IMR-90 (cell line): Measurements from ENCODE around the gene APP. TPM values are rescaled to one million over a fixed set of nuclear protein-coding genes. Genes with fewer than 3 reads are reported as not detected.
A peak's percentile ranks its signal among the peaks of the same experiment; 100 is the strongest.

ENCODE experiments used
- ATAC-seq: fragments of 200-7000 bp; cut with Tn5 transposase; 2 replicates; pipeline ENCODE4 v1.9.1; 2020; ENCODE audit warnings: low read depth, mild to moderate bottlenecking, moderate library complexity
- BruUV-seq: library from RNA; stranded (reverse); fragments of 400-500 nt; replicated peaks from 2 replicates; lab custom pipeline; 2021; lab: Mats Ljungman, UMichigan
- CTCF ChIA-PET: fragments of 300-600 bp; formaldehyde crosslinking; extraction: SDS; loops from one replicate; lab custom pipeline; 2021; ENCODE audit warnings: antibody characterized with exemption; lab: Yijun Ruan, JAX
- POLR2A ChIA-PET: fragments of 300-600 bp; sonication (Branson Sonifier 250); formaldehyde crosslinking; loops from one replicate; lab custom pipeline; 2022; ENCODE audit warnings: antibody characterized with exemption; ENCODE audit not compliant: unreplicated experiment; lab: Charles Lee
- DNase-seq: peaks from one replicate; pipeline ENCODE4 v3.0.0; 2013
- H2AFZ ChIP-seq: replicated peaks from 2 replicates; pipeline ENCODE3; 2013; ENCODE audit warnings: low read length, mild to moderate bottlenecking; ENCODE audit not compliant: poor library complexity
- H2AK5ac ChIP-seq: 2 replicates; pipeline ENCODE4 v1.6.1; 2013; ENCODE audit warnings: low read depth, low read length, inconsistent platforms
- H2AK9ac ChIP-seq: replicated peaks from 2 replicates; pipeline ENCODE3; 2013; ENCODE audit warnings: mild to moderate bottlenecking, low read depth, low read length, moderate library complexity; ENCODE audit not compliant: poor library complexity
- H2BK120ac ChIP-seq: 2 replicates; pipeline ENCODE4 v1.6.1; 2013; ENCODE audit warnings: low read depth, low read length, inconsistent platforms
- H2BK15ac ChIP-seq: 3 replicates; pipeline ENCODE4 v1.6.1; 2013; ENCODE audit warnings: low read depth, low read length, inconsistent platforms
- H2BK20ac ChIP-seq: 2 replicates; pipeline ENCODE4 v1.6.1; 2013; ENCODE audit warnings: low read depth, mild to moderate bottlenecking, inconsistent platforms, low read length, moderate library complexity
- H2BK5ac ChIP-seq: 2 replicates; pipeline ENCODE4 v1.6.1; 2013; ENCODE audit warnings: mild to moderate bottlenecking, low read depth, low read length, inconsistent platforms; ENCODE audit not compliant: poor library complexity, severe bottlenecking
- H3K14ac ChIP-seq: replicated peaks from 2 replicates; pipeline ENCODE4 v1.6.1; 2013; ENCODE audit warnings: low read depth, low read length, inconsistent platforms
- H3K18ac ChIP-seq: 2 replicates; pipeline ENCODE4 v1.6.1; 2013; ENCODE audit warnings: low read depth, low read length, control low read depth
- H3K23ac ChIP-seq: 2 replicates; pipeline ENCODE4 v1.6.1; 2013; ENCODE audit warnings: low read depth, low read length, inconsistent platforms
- H3K27ac ChIP-seq: 2 replicates; pipeline ENCODE4 v1.5.1; 2013; ENCODE audit warnings: mild to moderate bottlenecking, control low read depth, low read length; ENCODE audit not compliant: insufficient read depth
- H3K27me3 ChIP-seq: 2 replicates; pipeline ENCODE4 v1.6.1; 2013; ENCODE audit warnings: low read length; ENCODE audit not compliant: control insufficient read depth, insufficient read depth
- H3K36me3 ChIP-seq: 2 replicates; pipeline ENCODE4 v1.6.1; 2013; ENCODE audit warnings: low read length, mixed read lengths; ENCODE audit not compliant: control insufficient read depth, insufficient read depth
- H3K4ac ChIP-seq: 2 replicates; pipeline ENCODE4 v1.6.1; 2013; ENCODE audit warnings: low read depth, low read length, inconsistent platforms
- H3K4me1 ChIP-seq: 2 replicates; pipeline ENCODE4 v1.6.1; 2013; ENCODE audit warnings: low read length, mixed read lengths; ENCODE audit not compliant: control insufficient read depth, insufficient read depth
- H3K4me2 ChIP-seq: 2 replicates; pipeline ENCODE4 v1.6.1; 2013; ENCODE audit warnings: low read depth, mild to moderate bottlenecking, control low read depth, low read length, moderate library complexity
- H3K4me3 ChIP-seq: 2 replicates; pipeline ENCODE4 v1.5.1; 2013; ENCODE audit warnings: low read depth, mild to moderate bottlenecking, control low read depth, low read length, moderate library complexity; ENCODE audit not compliant: insufficient read depth
- H3K56ac ChIP-seq: 2 replicates; pipeline ENCODE4 v1.6.1; 2013; ENCODE audit warnings: low read length, inconsistent platforms; ENCODE audit not compliant: insufficient read depth; ENCODE audit errors: extremely low read depth
- H3K79me1 ChIP-seq, 2 experiments: 2 replicates each; pipeline ENCODE4 v1.6.1; 2013; ENCODE audit warnings: low read length in 2 of 2, inconsistent platforms in 1 of 2, low read depth in 1 of 2
- H3K9ac ChIP-seq: 2 replicates; pipeline ENCODE4 v1.6.1; 2013; ENCODE audit warnings: low read depth, low read length, control low read depth
- H3K9me1 ChIP-seq: 2 replicates; pipeline ENCODE4 v1.6.1; 2013; ENCODE audit warnings: low read length, inconsistent platforms; ENCODE audit not compliant: insufficient read depth
- H3K9me3 ChIP-seq: 2 replicates; pipeline ENCODE4 v1.6.1; 2013; ENCODE audit warnings: low read length; ENCODE audit not compliant: control insufficient read depth, insufficient read depth
- H4K20me1 ChIP-seq: 2 replicates; pipeline ENCODE4 v1.6.1; 2013; ENCODE audit warnings: low read length, inconsistent platforms; ENCODE audit not compliant: insufficient read depth
- H4K5ac ChIP-seq: 2 replicates; pipeline ENCODE4 v1.6.1; 2013; ENCODE audit warnings: mild to moderate bottlenecking, low read depth, low read length, control low read depth
- H4K8ac ChIP-seq, 2 experiments: 2 replicates each; pipeline ENCODE4 v1.6.1; 2013; ENCODE audit warnings: low read depth in 2 of 2, low read length in 2 of 2, control low read depth in 1 of 2, inconsistent platforms in 1 of 2
- H4K91ac ChIP-seq: 2 replicates; pipeline ENCODE4 v1.6.1; 2013; ENCODE audit warnings: low read depth, low read length, inconsistent platforms; ENCODE audit not compliant: insufficient read depth
- CEBPB ChIP-seq: IDR thresholded peaks from 2 replicates; pipeline ENCODE4 v1.6.1; 2012; ENCODE audit warnings: low read depth, low read length, improper control_type of control experiment
- SMC3 ChIP-seq: fragments of 150-350 bp; IDR thresholded peaks from 2 replicates; pipeline ENCODE4 v1.6.1; 2016; ENCODE audit warnings: low read depth, mild to moderate bottlenecking, antibody characterized with exemption, low read length, moderate library complexity
- WGBS, 2 experiments: methylation state at CpG; one replicate each; pipeline versions ENCODE4 v1.1.5 to v1.1.7; 2013; ENCODE audit warnings: missing lambda C conversion rate in 2 of 2; ENCODE audit not compliant: insufficient read length in 1 of 2; ENCODE audit errors: extremely low coverage in 2 of 2; 5-methylcytosine and 5-hydroxymethylcytosine counted together
- dilution Hi-C: fragments of 300-500 bp; cut with HindIII; formaldehyde crosslinking; loops from one replicate; pipeline ENCODE4 v1.14.3; 2018; ENCODE audit warnings: low sequenced_read_pairs; ENCODE audit not compliant: unreplicated experiment
- in situ Hi-C: fragments of 300-500 bp; cut with MboI; formaldehyde crosslinking; loops from 3 replicates; pipeline ENCODE4 v1.14.3; 2019; ENCODE audit warnings: low sequenced_read_pairs, inconsistent platforms, mixed read lengths
- intact Hi-C: fragments of 100-400 bp; cut with micrococcal nuclease; formaldehyde crosslinking; loops from 2 replicates; pipeline ENCODE4 v1.10.0; 2022
- polyA plus RNA-seq, 3 experiments: library from polyadenylated mRNA; depleted of rRNA; stranded (reverse); fragments of >200 nt; gene quantifications; 2 replicates each; pipeline ENCODE4 v1.2.3, GENCODE V29; 2012; ENCODE audit warnings: low replicate concordance in 1 of 3
- total RNA-seq: library from RNA; depleted of rRNA; stranded (reverse); fragments of >200 nt; gene quantifications from 2 replicates; pipeline ENCODE4 v1.2.3, GENCODE V29; 2012
- TF ChIP-seq, protein P1 (sequence below): fragments of 150-350 bp; IDR thresholded peaks from 2 replicates; pipeline ENCODE4 v1.6.1; 2016; ENCODE audit warnings: low read depth, mild to moderate bottlenecking, low read length, moderate library complexity, borderline replicate concordance

APP gene
- total and polyA plus RNA-seq, 2 of the 4 experiments (the other 2 are of a cell fraction): 191 to 530 TPM

DNA sequence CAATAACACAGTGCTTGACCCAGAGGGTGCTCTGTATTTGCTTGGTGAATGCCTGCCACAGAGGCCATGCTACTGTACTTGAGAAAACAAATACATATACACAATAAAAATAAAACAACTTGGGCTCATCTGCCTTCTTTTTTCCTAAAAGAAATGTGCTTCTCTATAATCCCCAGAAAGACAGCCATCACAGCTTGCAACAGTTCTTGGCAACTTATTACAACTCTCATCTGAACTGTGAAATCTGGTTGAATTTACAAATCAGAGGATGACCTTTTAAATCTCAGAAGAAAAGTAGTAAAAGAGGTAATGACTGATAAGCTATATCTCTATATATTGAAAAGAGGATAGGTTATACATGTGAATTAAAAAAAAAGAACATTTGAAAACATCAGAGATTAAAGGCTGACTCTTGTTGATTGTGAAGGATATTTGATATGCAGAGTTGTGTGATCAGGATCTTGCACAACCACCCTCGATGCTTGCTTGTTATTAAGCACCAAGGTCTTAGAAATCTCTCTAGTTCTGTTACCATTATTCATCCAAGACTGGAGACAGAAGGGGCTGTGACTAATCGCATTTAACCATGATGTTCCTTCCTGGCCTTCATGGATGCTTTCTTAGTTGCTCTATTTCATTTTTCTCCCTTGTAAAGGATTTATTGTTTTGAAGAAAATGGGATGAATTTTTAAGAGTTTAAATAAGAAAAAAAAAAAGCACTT, 213.4 kb downstream of the APP start:
- H4K20me1 ChIP-seq: no peaks in the 10 kb centered on the region
- H3K9ac ChIP-seq: no peak overlapping the region
- no peaks in the 10 kb centered on the region for H3K9me3 ChIP-seq
- H3K27me3 ChIP-seq: no peaks in the 10 kb centered on the region
- H3K4me1 ChIP-seq: no peaks in the 10 kb centered on the region; the same call in 1 of the 2 replicates
- H2AK9ac ChIP-seq: no peak overlapping the region
- no peak overlapping the region for H3K4ac ChIP-seq
- no CpG with 5 or more reads among the region's 2 CpGs for WGBS, 2 experiments
- POLR2A ChIA-PET: interaction anchor here (0.7 kb wide), 1 partner anchor 198 kb away, joined by 3 read pairs; no protein-coding TSS in a partner anchor
- dilution Hi-C loops (no loop called here), intact Hi-C loops (no loop called here), in situ Hi-C loops (no loop called here)
- peaks cover 13% of the 10 kb centered on the region for H3K36me3 ChIP-seq
- no peak overlapping the region for H2AFZ ChIP-seq
- H2BK15ac ChIP-seq: no peak overlapping the region
- H2BK20ac ChIP-seq: no peak overlapping the region
- no peak overlapping the region for H3K4me2 ChIP-seq
- TF ChIP-seq, protein P1, sequence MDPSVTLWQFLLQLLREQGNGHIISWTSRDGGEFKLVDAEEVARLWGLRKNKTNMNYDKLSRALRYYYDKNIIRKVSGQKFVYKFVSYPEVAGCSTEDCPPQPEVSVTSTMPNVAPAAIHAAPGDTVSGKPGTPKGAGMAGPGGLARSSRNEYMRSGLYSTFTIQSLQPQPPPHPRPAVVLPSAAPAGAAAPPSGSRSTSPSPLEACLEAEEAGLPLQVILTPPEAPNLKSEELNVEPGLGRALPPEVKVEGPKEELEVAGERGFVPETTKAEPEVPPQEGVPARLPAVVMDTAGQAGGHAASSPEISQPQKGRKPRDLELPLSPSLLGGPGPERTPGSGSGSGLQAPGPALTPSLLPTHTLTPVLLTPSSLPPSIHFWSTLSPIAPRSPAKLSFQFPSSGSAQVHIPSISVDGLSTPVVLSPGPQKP: no peak
- TF ChIP-seq SMC3 (no peak), CEBPB (peak; percentile 95)
- H3K14ac ChIP-seq: no peak overlapping the region
- no peak overlapping the region for H3K56ac ChIP-seq
- H2BK120ac ChIP-seq: no peak overlapping the region
- peak; percentile 89 for ATAC-seq
- CTCF ChIA-PET: interaction anchor here (1.1 kb wide), 1 partner anchor 62 kb away, joined by 3 read pairs; no protein-coding TSS in a partner anchor
- peaks cover 9 to 17% of the 10 kb centered on the region in 2 experiments; a peak in 3 of 4 replicates for H3K79me1 ChIP-seq
- no peak overlapping the region for H3K4me3 ChIP-seq
- no peak overlapping the region; a peak in 1 of 4 replicates for H4K8ac ChIP-seq
- H3K9me1 ChIP-seq: no peaks in the 10 kb centered on the region; the same call in 1 of the 2 replicates
- no TSS peak for BruUV-seq
- H3K23ac ChIP-seq: no peak overlapping the region
- H2AK5ac ChIP-seq: no peak overlapping the region
- peak; percentile 86 for DNase-seq
- H4K91ac ChIP-seq: no peak overlapping the region
- no peak overlapping the region for H3K27ac ChIP-seq
- no peak overlapping the region for H4K5ac ChIP-seq
- no peak overlapping the region for H3K18ac ChIP-seq
- H2BK5ac ChIP-seq: no peak overlapping the region
